Stimulated activated naive CD8-positive, alpha-beta T cell treated with anti-CD3 and anti-CD28 coated beads, Interleukin-15, Interleukin-2, amounts not matched to agents 100 ng/mL and 50 ng/mL, for 24 hours (primary cell): ENCODE data around the gene CCR5AS.
A peak's percentile ranks its signal among the peaks of the same experiment; 100 is the strongest.
"Not testable (repeated sequence)": the region's sequence is repeated elsewhere in the genome, so short reads cannot be mapped to it uniquely, and the experiment has no call there.

Experiments used
- H3K27ac Mint-ChIP-seq: one replicate; pipeline ENCODE4 v1.8.0; 2021; ENCODE audit warnings: mild to moderate bottlenecking, mixed read lengths
- H3K27me3 Mint-ChIP-seq: one replicate; pipeline ENCODE4 v1.8.0; 2021; ENCODE audit warnings: mixed read lengths
- H3K36me3 Mint-ChIP-seq: one replicate; pipeline ENCODE4 v1.8.0; 2021; ENCODE audit warnings: low read depth, mixed read lengths
- H3K4me1 Mint-ChIP-seq: one replicate; pipeline ENCODE4 v1.8.0; 2021; ENCODE audit warnings: low read depth, mixed read lengths
- H3K4me3 Mint-ChIP-seq: one replicate; pipeline ENCODE4 v1.8.0; 2021; ENCODE audit warnings: mild to moderate bottlenecking, mixed read lengths
- H3K9me3 Mint-ChIP-seq: one replicate; pipeline ENCODE4 v1.8.0; 2021; ENCODE audit warnings: mixed read lengths

CCR5AS gene

DNA sequence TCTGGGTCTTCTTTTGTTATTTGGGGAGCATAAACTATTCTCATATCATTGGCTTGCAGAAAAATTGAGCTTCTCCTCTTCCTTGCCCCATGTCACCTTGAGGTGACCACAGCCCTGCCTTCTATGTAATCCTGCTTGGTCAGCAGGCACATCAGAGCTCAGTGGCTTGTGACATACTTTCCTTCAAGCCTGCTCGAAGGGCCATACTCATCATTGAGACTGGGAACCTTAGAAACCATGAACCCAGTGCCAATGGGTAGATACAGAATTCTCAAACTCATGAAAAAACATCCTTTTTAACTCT lies 56.7 kb downstream of the CCR5AS start:
- Mint-ChIP-seq H3K36me3 (peaks cover 5% of the 10 kb centered on the region), H3K4me3 (peak overlapping the region; percentile 57), H3K27me3 (peaks cover 20% of the 10 kb centered on the region), H3K9me3 (peaks cover 4% of the 10 kb centered on the region), H3K27ac (no peak overlapping the region), H3K4me1 (peaks cover 76% of the 10 kb centered on the region)

DNA sequence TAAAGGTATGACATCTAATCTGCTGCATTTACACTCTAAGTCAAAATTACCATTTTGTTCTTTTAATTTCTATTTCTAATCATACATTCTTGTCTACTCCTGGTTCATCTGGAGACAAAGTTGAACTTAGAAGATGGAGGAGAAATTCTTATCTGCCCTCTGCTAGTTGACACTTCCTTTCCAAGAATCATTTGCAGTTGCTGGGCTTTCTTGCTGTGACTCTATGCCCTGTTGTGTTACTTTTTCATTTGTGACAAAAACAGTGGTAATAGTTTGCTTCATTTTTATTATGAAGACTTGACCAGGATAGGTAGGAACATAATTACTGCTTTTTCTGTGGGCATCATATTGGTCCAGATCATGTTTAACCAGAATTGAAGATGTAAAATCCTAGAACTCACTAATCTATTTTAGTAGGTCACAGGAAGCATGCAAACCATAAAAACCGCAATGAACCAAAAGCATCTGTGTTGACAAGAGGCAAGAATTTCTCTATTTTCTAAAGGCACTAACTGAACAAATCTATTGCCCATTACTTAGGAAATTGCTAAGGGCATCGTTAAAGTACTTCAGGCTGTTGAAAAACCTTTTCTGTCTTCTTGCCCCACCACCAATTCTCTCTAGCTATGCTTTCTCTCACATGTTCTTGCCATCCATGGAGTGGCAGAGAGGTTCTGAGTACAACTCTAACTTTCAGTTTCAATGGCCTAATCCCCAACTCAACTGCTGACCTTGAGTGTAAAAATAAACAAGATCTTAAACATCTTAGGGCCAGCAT lies 57.2 kb downstream of the CCR5AS start:
- peaks cover 4% of the 10 kb centered on the region for H3K9me3 Mint-ChIP-seq
- peaks cover 5% of the 10 kb centered on the region for H3K36me3 Mint-ChIP-seq
- H3K27ac Mint-ChIP-seq, result peak overlapping the region; percentile 50
- H3K4me1 Mint-ChIP-seq, result peaks cover 71% of the 10 kb centered on the region
- peak overlapping the region; percentile 57 for H3K4me3 Mint-ChIP-seq
- peaks cover 17% of the 10 kb centered on the region for H3K27me3 Mint-ChIP-seq

DNA sequence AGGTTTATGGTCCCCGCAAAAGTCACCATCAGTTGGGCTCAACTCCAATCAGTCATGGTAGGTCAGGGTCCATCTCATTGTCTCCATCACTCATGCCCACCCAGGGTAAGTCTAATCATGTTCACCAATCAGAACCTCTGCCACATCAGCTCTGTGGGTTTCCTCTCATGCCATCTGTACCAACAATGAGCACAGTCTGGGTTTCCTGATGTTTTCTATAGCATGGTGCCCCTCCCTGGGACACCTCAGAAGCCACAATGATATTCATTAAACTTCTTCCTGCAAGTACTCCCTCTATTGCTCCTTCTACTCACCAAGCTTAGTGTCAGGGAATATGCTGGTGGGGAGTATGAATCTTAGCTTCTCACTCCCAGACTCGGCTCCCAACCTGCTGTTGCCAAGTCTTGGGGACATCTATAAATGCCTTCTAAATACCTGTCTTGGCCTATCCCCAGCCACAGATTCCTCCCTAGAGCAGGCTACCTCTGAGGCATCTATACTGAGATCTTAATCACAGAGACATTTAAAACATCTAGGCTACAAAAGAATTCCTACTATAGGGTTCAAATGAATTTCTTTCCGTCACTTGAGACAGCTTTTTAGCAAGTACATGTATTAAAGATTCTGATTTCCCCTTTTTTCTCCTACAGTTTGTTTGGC lies 57.9 kb downstream of the CCR5AS start:
- Mint-ChIP-seq H3K9me3 (peaks cover 4% of the 10 kb centered on the region), H3K36me3 (peaks cover 5% of the 10 kb centered on the region), H3K27ac (peak overlapping the region; percentile 50), H3K4me1 (peaks cover 63% of the 10 kb centered on the region), H3K27me3 (peaks cover 17% of the 10 kb centered on the region), H3K4me3 (peak overlapping the region; percentile 57)

DNA sequence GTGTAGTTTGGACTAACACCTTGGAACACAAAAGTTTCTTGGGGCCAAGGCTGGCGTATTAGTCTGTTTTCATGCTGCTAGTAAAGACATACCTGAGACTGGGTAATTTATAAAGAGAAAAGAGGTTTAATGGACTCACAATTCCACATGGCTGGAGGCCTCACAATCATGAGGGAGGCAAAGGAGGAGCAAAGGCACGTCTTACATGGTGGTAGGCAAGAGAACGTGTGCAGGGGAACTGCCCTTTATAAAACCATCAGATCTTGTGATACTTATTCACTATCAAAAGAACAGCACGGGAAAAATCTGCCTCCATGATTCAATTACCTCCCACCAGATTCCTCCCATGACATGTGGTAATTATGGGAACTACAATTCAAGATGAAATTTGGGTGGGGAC lies 62.4 kb downstream of the CCR5AS start:
- peaks cover 19% of the 10 kb centered on the region for H3K4me1 Mint-ChIP-seq
- H3K27ac Mint-ChIP-seq, result no peak overlapping the region
- H3K4me3 Mint-ChIP-seq, result no peak overlapping the region
- peaks cover 5% of the 10 kb centered on the region for H3K36me3 Mint-ChIP-seq
- H3K27me3 Mint-ChIP-seq, result no peaks in the 10 kb centered on the region
- H3K9me3 Mint-ChIP-seq, result peaks cover 13% of the 10 kb centered on the region

DNA sequence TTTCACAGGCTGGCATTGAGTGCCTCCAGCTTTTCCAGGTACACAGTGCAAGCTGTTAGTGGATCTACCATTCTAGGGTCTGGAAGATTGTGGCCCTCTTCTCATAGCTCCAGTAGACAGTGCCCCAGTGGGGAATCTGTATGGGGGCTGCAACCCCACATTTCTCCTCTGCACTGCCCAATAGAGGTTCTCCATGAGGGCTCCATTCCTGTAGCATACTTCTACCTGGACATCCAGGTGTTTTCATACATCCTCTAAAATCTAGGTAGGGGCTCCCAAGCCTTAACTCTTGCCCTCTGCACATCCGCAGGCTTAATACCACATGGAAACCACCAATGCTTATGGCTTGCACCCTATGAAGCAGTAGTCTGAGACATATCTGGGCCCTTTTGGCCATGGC lies 68.0 kb downstream of the CCR5AS start:
- no peak overlapping the region for H3K27ac Mint-ChIP-seq
- H3K9me3 Mint-ChIP-seq, result peaks cover 21% of the 10 kb centered on the region

DNA sequence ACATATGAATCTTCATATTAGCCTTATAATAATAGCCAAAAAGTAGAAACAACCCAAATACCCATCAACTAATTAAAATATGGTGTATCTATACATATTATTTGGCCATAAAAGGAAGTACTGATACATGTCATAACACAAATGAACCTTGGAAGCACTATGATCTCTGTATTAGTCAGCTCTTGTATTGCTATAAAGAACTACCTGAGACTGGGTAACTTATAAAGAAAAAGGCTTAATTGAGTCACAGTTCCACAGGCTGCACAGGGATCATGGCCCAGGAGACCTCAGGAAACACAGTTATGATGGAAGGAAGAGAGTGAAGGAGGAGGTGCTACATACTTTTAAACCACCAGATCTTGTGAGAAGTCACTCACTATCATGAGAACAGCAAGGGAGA lies 69.0 kb downstream of the CCR5AS start:
- peaks cover 21% of the 10 kb centered on the region for H3K9me3 Mint-ChIP-seq
- H3K27me3 Mint-ChIP-seq, result no peaks in the 10 kb centered on the region
- H3K36me3 Mint-ChIP-seq, result peaks cover 17% of the 10 kb centered on the region
- no peak overlapping the region for H3K27ac Mint-ChIP-seq
- H3K4me3 Mint-ChIP-seq, result no peak overlapping the region
- H3K4me1 Mint-ChIP-seq, result peaks cover 9% of the 10 kb centered on the region

More for the DNA sequence above, 68.0 kb downstream of the CCR5AS start:
- H3K36me3 Mint-ChIP-seq, result peaks cover 17% of the 10 kb centered on the region
- peaks cover 9% of the 10 kb centered on the region for H3K4me1 Mint-ChIP-seq
- no peaks in the 10 kb centered on the region for H3K27me3 Mint-ChIP-seq
- H3K4me3 Mint-ChIP-seq, result no peak overlapping the region

DNA sequence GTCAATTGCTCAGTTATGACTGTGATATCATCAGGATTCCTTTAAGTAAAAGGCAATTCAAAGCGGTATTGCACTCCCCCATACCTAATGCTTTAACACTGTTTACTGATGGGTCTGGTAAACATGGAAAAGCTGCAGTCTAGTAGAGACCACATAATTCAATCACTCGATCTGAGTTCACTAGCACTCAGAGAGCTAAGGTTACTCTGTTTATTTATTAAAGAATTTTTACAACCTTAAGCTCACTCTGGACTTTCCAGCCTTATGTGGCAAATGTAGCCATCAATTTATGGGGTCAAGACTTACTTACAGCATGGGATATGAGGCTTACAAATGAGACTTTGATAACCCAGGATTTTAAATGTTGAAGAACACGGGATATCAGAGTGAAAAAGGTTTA lies 71.3 kb downstream of the CCR5AS start:
- Mint-ChIP-seq H3K4me3 (no peak overlapping the region), H3K9me3 (peaks cover 21% of the 10 kb centered on the region), H3K36me3 (peaks cover 17% of the 10 kb centered on the region), H3K27ac (no peak overlapping the region), H3K27me3 (peaks cover 11% of the 10 kb centered on the region), H3K4me1 (peaks cover 9% of the 10 kb centered on the region)

DNA sequence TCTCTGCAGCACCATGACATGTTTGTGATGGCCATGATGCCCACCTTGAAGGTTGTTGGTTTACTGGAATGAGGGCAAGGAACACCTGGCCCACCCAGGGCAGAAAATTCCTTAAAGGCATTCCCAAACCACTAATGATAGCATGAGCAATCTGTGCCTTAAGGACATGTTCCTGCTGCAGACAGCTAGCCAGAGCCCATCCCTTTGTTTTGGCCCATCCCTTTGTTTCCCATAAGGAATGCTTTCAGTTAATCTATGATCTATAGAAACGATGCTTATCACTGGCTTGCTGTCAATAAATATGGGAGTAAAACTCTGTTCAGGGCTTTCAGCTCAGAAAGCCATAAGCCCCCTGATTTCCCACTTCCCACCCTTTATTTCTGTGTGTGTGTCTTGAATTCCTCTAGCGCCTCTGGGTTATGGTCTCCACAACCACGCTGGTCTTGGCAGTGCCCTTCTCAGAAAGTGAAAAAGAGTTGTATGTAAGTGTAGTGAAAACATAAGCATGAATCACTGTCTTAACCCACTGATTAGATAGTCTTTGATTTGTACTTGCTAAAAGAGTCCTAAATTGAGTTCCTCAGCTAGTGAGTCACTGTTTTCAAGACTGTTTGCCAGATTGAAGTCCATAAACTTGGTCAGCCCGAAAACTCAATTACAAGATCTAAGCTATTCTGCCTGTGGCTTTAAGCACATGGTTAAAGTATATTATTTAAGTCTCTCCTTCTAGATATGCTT lies 72.0 kb downstream of the CCR5AS start:
- Mint-ChIP-seq H3K4me3 (no peak overlapping the region), H3K36me3 (peaks cover 17% of the 10 kb centered on the region), H3K27me3 (peaks cover 11% of the 10 kb centered on the region), H3K27ac (no peak overlapping the region), H3K4me1 (peaks cover 9% of the 10 kb centered on the region), H3K9me3 (peaks cover 17% of the 10 kb centered on the region)

DNA sequence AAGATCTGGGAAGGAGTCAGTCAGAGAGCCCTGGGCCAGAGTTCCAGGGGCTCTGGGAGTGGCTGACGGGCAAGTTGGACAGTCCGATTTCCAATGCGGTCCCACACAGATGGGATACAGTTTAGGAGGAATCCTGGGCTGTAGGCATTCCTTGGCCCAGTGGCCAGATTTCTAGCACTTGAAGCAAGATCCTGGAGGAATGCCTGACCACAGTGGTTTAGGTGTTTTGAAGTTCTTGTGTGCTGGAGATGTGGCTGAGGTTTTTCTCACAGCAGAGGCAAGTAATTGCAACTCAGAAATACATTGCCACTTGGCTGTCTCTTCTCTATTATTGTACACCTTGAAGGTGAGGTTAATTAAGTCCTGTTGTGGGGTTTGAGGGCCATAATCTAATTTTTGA lies 76.2 kb downstream of the CCR5AS start:
- peaks cover 11% of the 10 kb centered on the region for H3K27me3 Mint-ChIP-seq
- H3K9me3 Mint-ChIP-seq, H3K27ac Mint-ChIP-seq, H3K36me3 Mint-ChIP-seq, H3K4me1 Mint-ChIP-seq, H3K4me3 Mint-ChIP-seq: not testable (repeated sequence)

DNA sequence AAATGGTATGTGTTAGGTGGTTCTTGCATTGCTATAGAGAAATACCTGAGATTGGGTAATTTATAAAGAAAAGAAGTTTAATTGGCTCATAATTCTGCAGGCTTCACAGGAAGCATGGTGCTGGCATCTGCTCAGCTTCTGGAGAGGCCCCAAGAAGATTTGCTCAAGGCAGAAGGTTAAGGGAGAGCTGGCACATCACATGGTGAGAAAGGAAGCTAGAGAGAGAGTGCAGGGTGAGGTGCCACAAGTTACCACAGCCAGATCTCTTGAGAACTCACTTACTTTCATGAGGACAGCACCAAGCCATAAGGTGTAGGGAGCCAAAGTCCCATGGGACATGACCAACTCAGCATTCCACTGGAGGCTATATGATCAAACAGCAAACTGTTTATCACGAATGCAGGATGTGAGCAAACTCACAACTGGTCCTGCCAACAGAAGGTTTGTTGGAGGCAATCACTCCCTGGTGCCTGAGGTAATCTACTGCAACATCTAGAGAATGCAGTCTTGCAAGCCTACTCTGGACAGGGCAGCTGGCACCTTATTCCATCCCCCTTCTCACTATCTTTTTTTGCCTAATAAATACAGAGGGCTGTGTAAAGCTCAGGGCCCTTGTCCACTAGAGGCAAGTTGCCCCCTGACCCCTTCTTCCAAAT lies 81.1 kb downstream of the CCR5AS start:
- Mint-ChIP-seq H3K9me3 (no peaks in the 10 kb centered on the region), H3K27ac (no peak overlapping the region), H3K4me1 (no peaks in the 10 kb centered on the region), H3K36me3 (no peaks in the 10 kb centered on the region), H3K27me3 (peaks cover 13% of the 10 kb centered on the region), H3K4me3 (no peak overlapping the region)

DNA sequence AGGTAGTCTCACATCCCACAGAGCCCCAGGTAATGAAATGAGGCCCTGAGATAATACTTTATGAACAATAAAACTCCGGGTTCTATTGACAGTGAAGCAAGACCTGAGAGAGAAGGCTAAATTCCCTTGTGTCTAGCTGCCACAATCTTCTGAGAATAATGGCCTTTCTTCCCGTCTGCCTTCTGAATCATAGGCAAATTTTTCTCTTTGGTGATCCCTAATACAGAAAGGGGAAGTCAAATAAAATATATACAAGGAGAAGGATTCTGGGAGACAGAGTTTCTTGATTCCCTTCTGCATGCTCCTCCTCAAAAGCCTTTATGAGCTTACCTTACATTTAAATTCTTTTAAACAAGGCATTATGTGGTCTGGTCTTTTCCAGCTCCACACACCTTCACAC lies 82.8 kb downstream of the CCR5AS start:
- no peaks in the 10 kb centered on the region for H3K4me1 Mint-ChIP-seq
- no peak overlapping the region for H3K27ac Mint-ChIP-seq
- no peaks in the 10 kb centered on the region for H3K36me3 Mint-ChIP-seq
- no peaks in the 10 kb centered on the region for H3K9me3 Mint-ChIP-seq
- no peak overlapping the region for H3K4me3 Mint-ChIP-seq
- peaks cover 23% of the 10 kb centered on the region for H3K27me3 Mint-ChIP-seq

DNA sequence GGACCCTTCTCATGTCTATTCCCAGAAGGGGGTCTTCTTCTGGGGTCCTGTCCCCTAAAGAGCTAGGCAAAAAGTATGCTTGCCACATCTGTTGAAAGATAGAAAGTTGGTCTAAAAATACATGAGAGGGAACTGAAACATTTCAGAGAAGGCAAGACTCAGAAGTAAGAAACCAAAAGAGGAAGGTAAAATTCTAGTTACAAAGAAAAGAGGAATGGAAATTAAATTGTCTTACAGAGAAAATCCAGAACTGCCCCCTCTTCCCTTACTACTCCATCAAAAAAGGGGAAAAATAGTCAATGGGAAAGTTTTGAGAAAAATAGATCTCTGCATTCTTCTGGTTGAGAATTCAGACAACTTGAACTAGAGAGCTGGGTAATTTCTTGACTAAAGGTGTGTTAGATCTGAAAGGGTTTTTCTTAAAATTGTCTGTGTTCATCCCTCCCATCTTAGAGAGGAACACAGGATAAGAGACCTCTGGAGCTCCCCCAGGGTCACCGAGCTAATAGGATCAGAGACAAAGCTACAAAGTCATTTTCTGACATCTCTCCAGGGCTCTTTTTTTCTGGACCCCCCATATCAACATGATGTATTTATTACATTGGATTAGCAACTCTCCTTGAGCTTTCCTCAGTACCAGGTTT lies 85.3 kb downstream of the CCR5AS start:
- Mint-ChIP-seq H3K4me1 (no peaks in the 10 kb centered on the region), H3K9me3 (peaks cover 15% of the 10 kb centered on the region), H3K27me3 (peaks cover 26% of the 10 kb centered on the region), H3K27ac (no peak overlapping the region), H3K4me3 (no peak overlapping the region), H3K36me3 (peaks cover 3% of the 10 kb centered on the region)

DNA sequence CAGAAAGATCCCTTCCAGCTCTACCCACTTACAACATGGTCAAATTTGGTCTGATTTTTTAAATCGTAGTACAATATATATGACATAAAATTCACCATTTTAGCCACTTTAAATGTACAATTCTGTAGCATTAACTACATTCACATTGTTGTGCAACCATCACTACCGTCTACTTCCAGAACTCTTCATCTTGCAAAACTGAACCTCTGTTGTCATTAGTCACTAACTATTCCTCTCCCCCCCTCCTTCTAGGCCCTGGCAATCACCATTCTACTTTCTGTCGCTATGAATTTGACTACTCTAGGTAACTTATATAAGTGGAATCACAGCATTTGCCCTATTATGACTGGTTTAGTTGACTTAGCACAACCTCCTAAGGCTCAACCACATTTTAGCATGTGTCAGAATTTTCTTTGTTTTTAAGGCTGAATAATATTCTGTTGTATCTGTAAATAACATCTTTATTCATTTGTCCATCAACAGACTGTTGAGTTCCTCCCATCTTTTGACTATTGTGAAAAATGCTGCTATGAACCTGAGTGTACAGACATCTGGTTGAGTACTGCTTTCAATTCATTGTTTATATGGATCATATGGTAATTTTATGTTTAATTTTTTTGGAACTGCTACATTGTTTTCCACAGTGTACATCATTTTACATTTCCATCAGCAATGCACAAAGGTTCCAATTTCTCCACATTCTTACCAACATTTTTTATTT lies 88.5 kb downstream of the CCR5AS start:
- no peak overlapping the region for H3K27ac Mint-ChIP-seq

DNA sequence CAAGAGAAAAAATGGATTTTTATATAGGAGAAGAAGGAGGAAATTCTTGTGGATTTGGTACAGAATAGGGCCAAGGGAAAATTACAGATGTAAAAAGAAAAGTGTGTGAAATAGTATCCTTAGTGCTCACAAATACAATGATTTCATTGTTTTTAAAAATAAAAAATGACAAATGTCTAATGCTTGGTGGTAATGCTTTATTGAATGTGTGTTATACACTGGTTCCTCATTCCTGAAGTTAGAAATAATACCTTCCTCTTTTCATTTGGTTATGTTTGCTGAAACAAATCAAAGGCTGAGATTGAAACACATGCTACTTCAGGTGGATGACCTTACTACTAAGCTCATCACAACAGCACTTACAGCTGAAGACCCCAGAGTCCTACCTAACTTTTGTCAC lies 90.7 kb downstream of the CCR5AS start:
- Mint-ChIP-seq H3K27ac (no peak overlapping the region), H3K27me3 (peaks cover 22% of the 10 kb centered on the region), H3K4me3 (no peak overlapping the region), H3K9me3 (peaks cover 15% of the 10 kb centered on the region), H3K4me1 (peaks cover 10% of the 10 kb centered on the region), H3K36me3 (peaks cover 8% of the 10 kb centered on the region)

More for the DNA sequence above, 88.5 kb downstream of the CCR5AS start:
- peaks cover 22% of the 10 kb centered on the region for H3K27me3 Mint-ChIP-seq
- H3K4me1 Mint-ChIP-seq, result peaks cover 10% of the 10 kb centered on the region
- no peak overlapping the region for H3K4me3 Mint-ChIP-seq
- peaks cover 8% of the 10 kb centered on the region for H3K36me3 Mint-ChIP-seq
- peaks cover 15% of the 10 kb centered on the region for H3K9me3 Mint-ChIP-seq
